HG03097 (cell line): ENCODE data around the gene F3.

Experiments used
- ATAC-seq: cut with Tn5 transposase; IDR thresholded peaks from one replicate; pipeline ENCODE4 v1.9.1; 2021; ENCODE audit not compliant: unreplicated experiment, low FRiP score

Gene F3

DNA sequence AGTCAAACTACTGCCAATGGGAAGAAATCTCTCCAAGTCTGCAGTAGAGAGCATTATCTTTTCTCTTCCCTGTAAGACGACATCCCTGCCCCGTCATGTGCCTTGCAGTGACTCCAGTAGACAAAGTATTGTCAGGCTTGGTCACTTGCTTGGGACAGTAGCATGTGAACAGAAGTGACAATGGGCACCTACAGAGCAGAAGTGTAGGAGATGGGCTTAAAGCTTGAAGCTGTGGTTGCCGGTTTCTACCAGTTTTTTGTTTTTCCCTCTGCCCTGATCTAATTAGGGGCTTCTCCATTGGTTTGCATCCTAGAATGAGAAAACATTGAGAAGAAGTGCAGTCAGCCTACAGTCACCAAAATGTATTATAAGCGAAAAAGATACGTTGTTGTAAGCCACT is 12.7 kb downstream of the F3 start:
- ATAC-seq = no peak

DNA sequence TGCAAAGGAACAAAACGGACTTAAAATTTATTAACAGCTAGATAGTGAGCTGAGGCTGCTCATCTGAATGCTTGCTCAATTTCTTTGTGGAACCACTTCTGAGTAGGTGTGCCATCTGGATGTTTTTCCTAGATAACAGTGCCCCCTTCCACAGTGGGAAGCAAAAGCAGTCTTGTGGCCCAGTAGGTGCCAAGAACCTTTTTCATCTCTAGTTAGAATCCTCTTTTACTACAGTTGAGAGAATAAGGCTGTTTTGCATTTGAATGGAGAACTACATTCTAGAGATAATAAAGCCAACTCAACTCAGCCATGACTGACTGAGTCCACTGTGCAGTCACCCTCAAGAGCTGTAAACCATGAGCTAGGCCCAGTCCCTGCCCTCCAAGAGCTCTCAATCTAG is 13.3 kb downstream of the F3 start:
- ATAC-seq = no peak

DNA sequence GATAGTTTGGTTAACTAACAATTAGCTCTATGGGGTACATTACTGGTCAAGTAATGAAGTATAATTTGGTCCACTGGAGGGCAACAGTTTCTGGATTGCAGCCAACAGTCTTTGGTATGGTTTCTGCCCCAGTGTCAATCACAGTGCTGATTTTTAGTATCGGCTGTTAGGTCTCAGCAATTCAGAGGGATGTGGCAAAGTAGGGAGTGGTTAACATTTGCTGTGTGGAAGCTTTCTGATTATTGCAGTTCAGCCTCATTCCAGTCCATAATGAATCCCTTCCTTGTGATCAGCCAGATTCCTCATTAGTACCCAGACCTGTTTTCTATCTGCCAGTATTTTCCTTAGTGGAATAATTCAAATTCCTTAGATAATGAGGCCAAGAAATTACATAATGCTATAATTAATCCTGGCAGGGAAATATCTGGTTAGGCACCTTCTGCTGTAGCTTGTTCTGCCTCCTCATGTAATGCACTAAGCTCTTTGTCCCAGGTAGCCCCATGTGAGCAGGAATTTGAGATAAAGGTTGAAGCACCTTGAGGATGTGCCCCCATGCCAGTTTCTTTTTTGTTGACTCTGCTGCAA is 14.0 kb downstream of the F3 start:
- ATAC-seq = no peak

- ATAC-seq = no peak
Observed at GRCh38 chr1:94526152-94526980, 15.2 kb downstream of the F3 start.

DNA sequence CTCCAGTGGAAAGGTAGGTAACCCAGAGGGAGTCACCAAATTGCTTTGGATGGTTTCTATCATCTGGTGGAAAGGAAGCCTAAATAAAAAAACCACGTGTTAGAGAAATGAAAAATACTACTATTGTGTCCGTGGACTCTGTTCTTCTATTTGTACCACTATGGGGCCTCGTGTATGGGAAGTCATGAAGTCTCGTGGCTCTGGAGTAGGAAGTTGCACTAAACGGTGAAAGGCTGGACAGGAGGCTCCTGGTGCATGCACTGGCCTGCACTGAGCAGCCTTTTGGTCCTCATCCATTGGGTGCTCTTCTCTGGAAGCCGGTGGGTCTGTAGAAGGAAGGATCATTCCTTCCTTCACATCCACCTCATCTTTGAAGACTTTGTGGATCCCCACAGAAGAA is 17.0 kb downstream of the F3 start:
- ATAC-seq = no peak

DNA sequence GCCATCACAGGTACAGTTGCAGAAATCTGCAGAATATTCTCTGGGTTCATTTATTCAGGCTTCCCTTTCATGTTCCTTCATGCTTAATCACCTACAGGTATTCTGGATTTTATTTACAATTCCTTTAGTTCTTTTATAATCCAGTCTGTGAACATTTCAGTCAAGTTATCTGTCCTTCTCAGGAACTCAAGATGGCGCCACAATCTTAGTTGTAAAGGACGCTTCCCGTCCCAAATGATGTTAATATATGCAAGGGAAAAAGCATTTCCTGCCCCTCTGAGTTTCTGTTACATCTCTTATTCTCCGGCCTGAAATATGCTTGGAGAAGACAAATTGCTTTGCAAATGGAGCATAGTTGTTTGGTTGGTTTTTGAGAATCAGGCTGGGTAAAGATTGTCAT is 19.3 kb downstream of the F3 start:
- ATAC-seq = no peak

DNA sequence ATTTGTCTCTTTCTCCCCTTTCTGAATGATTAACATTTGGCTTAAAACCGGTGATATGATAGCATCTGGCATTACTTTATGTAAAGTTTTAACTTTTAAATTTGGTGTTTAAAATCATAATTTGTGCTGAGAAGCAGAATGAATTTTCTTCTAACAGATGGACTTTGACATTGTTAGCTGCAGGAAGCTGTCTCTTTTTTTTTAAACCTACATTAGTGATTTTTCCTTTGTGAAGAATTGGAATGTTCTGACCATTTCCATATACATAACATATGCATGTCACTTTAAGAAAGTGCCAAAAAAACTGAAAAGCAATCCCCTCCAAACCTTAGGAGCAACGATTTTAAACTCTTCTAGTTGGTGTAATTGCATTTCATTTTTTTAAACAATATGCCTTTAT is 22.2 kb downstream of the F3 start:
- no peak for ATAC-seq

GRCh38 chr1:94515296-94515947 is 26.1 kb downstream of the F3 start:
- ATAC-seq = no peak

DNA sequence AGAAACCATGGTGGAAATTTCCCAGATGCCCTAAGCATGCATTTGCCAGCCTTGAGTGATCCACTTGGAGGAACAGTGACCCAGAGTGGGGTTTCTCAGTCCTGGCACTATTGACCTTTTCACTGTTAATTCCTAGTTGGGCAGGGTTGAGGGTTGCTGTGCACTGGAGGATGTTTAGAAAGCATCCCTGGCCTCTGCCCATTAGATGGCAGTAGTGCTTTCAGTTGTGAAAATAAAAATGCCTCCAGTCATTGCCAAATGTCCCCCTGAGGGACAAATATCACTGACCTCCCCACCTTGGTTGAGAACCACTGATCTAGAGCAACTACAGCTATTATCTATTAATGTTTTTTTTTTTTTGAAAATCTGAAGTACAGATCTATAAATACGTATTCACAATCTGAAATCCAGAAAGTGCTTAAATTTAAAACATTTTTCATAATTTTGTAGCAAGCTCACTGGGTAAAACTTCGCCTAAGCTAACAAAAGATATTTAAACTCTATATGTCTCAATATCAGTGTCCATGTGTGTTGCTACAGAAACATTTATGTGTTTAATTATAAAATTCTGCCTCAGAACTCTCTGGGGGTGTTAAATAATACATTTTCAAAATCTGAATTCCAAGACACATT is 27.3 kb downstream of the F3 start:
- no peak for ATAC-seq

GRCh38 chr1:94512816-94513215 is 28.7 kb downstream of the F3 start:
- no peak for ATAC-seq

GRCh38 chr1:94504601-94505000 is 37.0 kb downstream of the F3 start:
- no peak for ATAC-seq

DNA sequence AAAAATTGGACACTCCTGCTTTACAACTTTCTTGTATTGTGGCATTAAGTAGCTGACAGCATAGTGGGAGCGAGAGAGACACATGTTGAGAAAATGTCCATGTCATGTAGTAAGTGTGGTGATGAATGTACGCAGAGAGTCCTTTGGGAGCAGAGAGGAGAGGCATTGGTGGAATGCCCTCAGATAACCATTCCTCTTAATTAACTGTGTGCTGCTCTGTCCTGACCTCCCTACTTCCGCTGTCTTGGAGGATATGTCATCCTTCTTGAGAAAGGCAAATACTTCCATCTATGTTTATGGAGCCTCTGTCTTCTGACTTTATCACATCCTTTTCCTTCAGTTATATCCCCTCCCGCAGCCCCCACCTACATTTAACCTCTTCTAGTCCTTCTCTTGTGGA is 38.4 kb downstream of the F3 start:
- ATAC-seq = no peak

GRCh38 chr1:94501935-94502334 is 39.6 kb downstream of the F3 start:
- no peak for ATAC-seq

- no peak for ATAC-seq
Observed at GRCh38 chr1:94501426-94501825, 40.1 kb downstream of the F3 start.

GRCh38 chr1:94496076-94496755 is 45.3 kb downstream of the F3 start:
- ATAC-seq = no peak

DNA sequence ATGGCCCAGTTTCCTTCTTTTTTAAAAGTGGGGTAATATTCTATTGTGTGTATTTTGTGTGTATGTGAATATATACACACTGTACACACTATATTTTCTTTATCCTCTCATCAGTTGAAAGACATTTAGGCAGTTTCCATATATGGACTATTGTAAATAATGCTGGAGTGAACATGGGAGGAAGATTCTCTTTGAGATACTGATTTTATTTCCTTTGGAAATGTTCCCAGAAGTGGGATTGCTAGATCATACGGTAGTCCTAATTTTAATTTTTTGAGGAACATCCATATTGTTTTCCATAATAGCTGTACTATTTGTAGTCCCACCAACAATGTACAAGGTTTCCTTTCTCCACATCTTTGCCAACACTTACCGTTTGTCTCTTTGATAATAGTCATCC is 51.0 kb downstream of the F3 start:
- no peak for ATAC-seq

GRCh38 chr1:94486990-94487389 is 54.6 kb downstream of the F3 start:
- ATAC-seq = no peak

GRCh38 chr1:94481473-94481933 is 60.1 kb downstream of the F3 start:
- no peak for ATAC-seq

- no peak for ATAC-seq
Observed at GRCh38 chr1:94479682-94480081, 61.9 kb downstream of the F3 start.
